DOHH2 (cell line): ENCODE data around the gene SCO2.

Experiments
- H3F3A ChIP-seq: fragments of 200-600 bp; sonication (generic), shearing (Covaris generic); 2 replicates; pipeline ENCODE4 v1.6.0; 2016; ENCODE audit warnings: antibody characterized with exemption, mild to moderate bottlenecking; ENCODE audit not compliant: control insufficient read depth, insufficient read depth
- H3K27ac ChIP-seq: fragments of 200-600 bp; sonication (generic); 2 replicates; pipeline ENCODE4 v1.5.1; 2014; ENCODE audit warnings: low read depth, mild to moderate bottlenecking, low read length, moderate library complexity
- H3K27me3 ChIP-seq: fragments of 200-600 bp; sonication (generic); 2 replicates; pipeline ENCODE4 v1.6.1; 2014; ENCODE audit warnings: mild to moderate bottlenecking, low read length, mixed read lengths; ENCODE audit not compliant: control insufficient read depth
- H3K36me3 ChIP-seq: fragments of 200-600 bp; sonication (generic); 2 replicates; pipeline ENCODE4 v1.6.1; 2014; ENCODE audit warnings: mild to moderate bottlenecking, low read length, moderate library complexity, mixed read lengths; ENCODE audit not compliant: control insufficient read depth
- H3K4me1 ChIP-seq: fragments of 200-600 bp; sonication (generic); 2 replicates; pipeline ENCODE4 v1.6.1; 2014; ENCODE audit warnings: mild to moderate bottlenecking, low read length, mixed read lengths; ENCODE audit not compliant: control insufficient read depth
- H3K4me2 ChIP-seq: fragments of 200-600 bp; sonication (generic); 2 replicates; pipeline ENCODE4 v1.6.0; 2014; ENCODE audit warnings: mild to moderate bottlenecking, low read length, moderate library complexity
- H3K4me3 ChIP-seq: fragments of 200-600 bp; sonication (generic); 2 replicates; pipeline ENCODE4 v1.5.1; 2014; ENCODE audit warnings: mild to moderate bottlenecking, low read length, mixed read lengths
- H3K79me2 ChIP-seq: fragments of 200-600 bp; sonication (generic); 2 replicates; pipeline ENCODE4 v1.6.1; 2014; ENCODE audit warnings: mild to moderate bottlenecking, low read length, mixed read lengths; ENCODE audit not compliant: control insufficient read depth
- H3K9me2 ChIP-seq: fragments of 200-600 bp; sonication (generic); replicated peaks from 2 replicates; pipeline ENCODE4 v1.6.1; 2014; ENCODE audit warnings: mild to moderate bottlenecking, low read length, mixed read lengths; ENCODE audit not compliant: control insufficient read depth
- H3K9me3 ChIP-seq: fragments of 200-600 bp; sonication (generic); 2 replicates; pipeline ENCODE4 v1.6.1; 2014; ENCODE audit warnings: antibody characterized with exemption, low read length, mixed read lengths; ENCODE audit not compliant: control insufficient read depth, insufficient read depth
- H4K20me1 ChIP-seq: fragments of 200-600 bp; sonication (generic); 2 replicates; pipeline ENCODE4 v1.6.0; 2014; ENCODE audit warnings: low read depth, mild to moderate bottlenecking, antibody characterized with exemption, low read length, moderate library complexity; ENCODE audit not compliant: control insufficient read depth, insufficient read depth
- CTCF ChIP-seq: fragments of 200-600 bp; sonication (generic); IDR thresholded peaks from one replicate; pipeline ENCODE4 v1.5.1; 2014; ENCODE audit warnings: antibody characterized with exemption, mild to moderate bottlenecking, low read depth, low read length; ENCODE audit not compliant: poor library complexity, severe bottlenecking
- EZH2phosphoT487 ChIP-seq: fragments of 200-600 bp; sonication (generic); IDR thresholded peaks from 2 replicates; pipeline ENCODE4 v1.6.1; 2017; ENCODE audit warnings: borderline replicate concordance, mild to moderate bottlenecking, antibody characterized with exemption, low read length, moderate library complexity, mixed read lengths

Gene SCO2

GRCh38 chr22:50505276-50505775, 20.1 kb downstream of the SCO2 start:
- Histone ChIP-seq H3F3A (no peaks in the 10 kb centered on the region; the same call in 1 of the 2 replicates), H3K4me3 (no peak overlapping the region), H3K27ac (no peak overlapping the region), H3K4me2 (no peak overlapping the region), H3K36me3 (peaks cover 45% of the 10 kb centered on the region), H3K9me3 (no peaks in the 10 kb centered on the region), H3K79me2 (peaks cover 51% of the 10 kb centered on the region), H4K20me1 (peaks cover 10% of the 10 kb centered on the region; the same call in 1 of the 2 replicates), H3K9me2 (no peaks in the 10 kb centered on the region), H3K4me1 (peaks cover 19% of the 10 kb centered on the region), H3K27me3 (no peaks in the 10 kb centered on the region)
- TF ChIP-seq CTCF (no peak), EZH2phosphoT487 (no peak)

GRCh38 chr22:50504369-50505211, 20.8 kb downstream of the SCO2 start:
- Histone ChIP-seq H3K79me2 (peaks cover 44% of the 10 kb centered on the region), H3K4me3 (no peak overlapping the region), H3K9me3 (no peaks in the 10 kb centered on the region), H3K27me3 (no peaks in the 10 kb centered on the region), H3F3A (no peaks in the 10 kb centered on the region; the same call in 1 of the 2 replicates), H3K4me2 (no peak overlapping the region), H3K9me2 (no peaks in the 10 kb centered on the region), H3K27ac (no peak overlapping the region), H4K20me1 (peaks cover 10% of the 10 kb centered on the region; the same call in 1 of the 2 replicates), H3K36me3 (peaks cover 42% of the 10 kb centered on the region), H3K4me1 (peaks cover 23% of the 10 kb centered on the region)
- TF ChIP-seq EZH2phosphoT487 (no peak), CTCF (no peak)

- no peak overlapping the region for H3K4me2 ChIP-seq
- peaks cover 34% of the 10 kb centered on the region for H3K79me2 ChIP-seq
- H3K9me3 ChIP-seq = no peaks in the 10 kb centered on the region
- H3K9me2 ChIP-seq = no peaks in the 10 kb centered on the region
- H3K4me3 ChIP-seq = no peak overlapping the region
- H3K27me3 ChIP-seq = no peaks in the 10 kb centered on the region
- H3K4me1 ChIP-seq = peaks cover 25% of the 10 kb centered on the region
- H3K27ac ChIP-seq = no peak overlapping the region
- TF ChIP-seq CTCF (no peak), EZH2phosphoT487 (no peak)
- H3F3A ChIP-seq = peaks cover 3% of the 10 kb centered on the region
- H4K20me1 ChIP-seq = no peaks in the 10 kb centered on the region; the same call in 1 of the 2 replicates
- peaks cover 35% of the 10 kb centered on the region for H3K36me3 ChIP-seq
Measured at GRCh38 chr22:50503475-50504145, 21.8 kb downstream of the SCO2 start.
